Neural cell (in vitro differentiated cells): ENCODE data around the gene ZC3H8.

Experiments
- CTCF ChIP-seq: fragments of 450-650 bp; IDR thresholded peaks from 2 replicates; pipeline ENCODE4 v1.5.1; 2014; ENCODE audit warnings: antibody characterized with exemption, mild to moderate bottlenecking, moderate library complexity; ENCODE audit not compliant: poor library complexity, severe bottlenecking
- MXI1 ChIP-seq: fragments of 450-650 bp; conservative IDR thresholded peaks from 2 replicates; pipeline ENCODE4 v1.6.1; 2014; ENCODE audit warnings: antibody characterized with exemption, mild to moderate bottlenecking; ENCODE audit not compliant: poor library complexity, severe bottlenecking
- REST ChIP-seq: IDR thresholded peaks from 2 replicates; pipeline ENCODE4 v1.6.1; 2012; ENCODE audit warnings: borderline replicate concordance

- TF ChIP-seq CTCF = no peak
- TF ChIP-seq REST = no peak
- no peak for TF ChIP-seq MXI1
Observed at GRCh38 chr2:112181571-112182290, 73.1 kb downstream of the ZC3H8 start.
